Bone marrow (tissue), 2 donors: Measurements from ENCODE around the gene OTUD7B.
"Not testable (repeated sequence)": the region's sequence is repeated elsewhere in the genome, so short reads cannot be mapped to it uniquely, and the experiment has no call there.

Experiments
- DNase-seq, 2 donors: peaks; one replicate each; lab custom pipeline; 2025; lab: John Stamatoyannopoulos, UW

OTUD7B gene

DNA sequence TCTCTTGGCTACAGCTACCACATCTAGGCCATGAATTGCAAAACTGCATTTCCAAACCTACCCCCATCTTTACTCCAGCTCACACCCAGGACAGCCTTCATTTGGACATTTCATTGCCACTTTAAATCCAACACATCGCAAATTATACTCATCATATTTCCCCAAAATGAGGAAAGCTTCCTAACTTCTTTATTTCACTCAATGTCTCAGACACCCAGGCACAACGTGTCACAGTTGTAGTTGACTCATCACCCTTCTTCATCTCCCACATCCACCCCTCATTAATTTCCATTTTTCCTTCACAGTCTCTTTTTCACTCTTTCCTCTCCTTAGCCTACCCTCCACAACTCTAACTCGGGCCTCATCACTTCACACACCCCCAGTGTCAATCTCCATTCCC is 6.7 kb downstream of the OTUD7B start:
- no peak for DNase-seq

DNA sequence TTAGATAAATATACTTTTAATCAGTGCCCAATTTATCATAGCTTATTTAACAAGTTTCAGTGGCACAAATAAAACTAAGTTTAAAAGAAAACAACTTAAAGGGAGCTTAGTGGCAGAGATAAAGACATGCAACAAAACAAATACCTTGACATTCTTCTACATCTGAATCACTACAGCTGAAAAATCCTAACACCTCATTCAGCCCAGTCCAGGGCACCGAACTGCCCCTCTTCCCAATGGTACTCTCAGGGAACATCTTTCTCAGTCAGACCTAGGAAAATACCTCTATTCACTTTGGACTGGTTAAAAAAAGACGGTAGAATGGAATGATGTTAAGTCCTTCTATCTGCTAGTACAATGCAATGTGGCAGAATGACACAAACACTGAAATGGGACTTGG is 8.3 kb downstream of the OTUD7B start:
- DNase-seq, result no peak

- no peak for DNase-seq
Measured at GRCh38 chr1:150001415-150001814, 9.1 kb downstream of the OTUD7B start.

- peak in 1 of 2 donors; percentile 44 for DNase-seq
Measured at GRCh38 chr1:149997585-149998262, 12.8 kb downstream of the OTUD7B start.

DNA sequence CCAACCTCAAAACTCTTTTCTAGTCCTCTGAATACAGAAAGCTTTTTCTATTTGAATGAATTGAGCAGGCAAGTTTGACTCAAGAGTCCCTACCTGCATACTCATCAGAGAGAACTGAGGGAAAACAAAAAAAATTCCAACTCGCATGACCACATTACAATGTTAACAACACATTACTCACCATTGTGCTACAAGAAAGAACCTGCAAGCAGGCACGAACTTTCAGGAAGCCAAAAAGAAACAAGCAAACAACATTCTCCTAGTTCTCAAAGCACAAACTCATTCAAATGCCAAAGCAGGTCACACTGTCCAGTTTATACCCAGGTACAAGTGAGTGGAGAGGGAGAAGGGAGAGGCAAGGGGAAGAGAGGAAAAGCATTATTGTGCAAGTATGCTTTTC is 14.6 kb downstream of the OTUD7B start:
- DNase-seq, result no peak

- no peak for DNase-seq
Measured at GRCh38 chr1:149993764-149994163, 16.8 kb downstream of the OTUD7B start.

- DNase-seq, result no peak
Measured at GRCh38 chr1:149993181-149993580, 17.3 kb downstream of the OTUD7B start.

GRCh38 chr1:149987297-149987595 is 23.3 kb downstream of the OTUD7B start:
- DNase-seq, result no peak

DNA sequence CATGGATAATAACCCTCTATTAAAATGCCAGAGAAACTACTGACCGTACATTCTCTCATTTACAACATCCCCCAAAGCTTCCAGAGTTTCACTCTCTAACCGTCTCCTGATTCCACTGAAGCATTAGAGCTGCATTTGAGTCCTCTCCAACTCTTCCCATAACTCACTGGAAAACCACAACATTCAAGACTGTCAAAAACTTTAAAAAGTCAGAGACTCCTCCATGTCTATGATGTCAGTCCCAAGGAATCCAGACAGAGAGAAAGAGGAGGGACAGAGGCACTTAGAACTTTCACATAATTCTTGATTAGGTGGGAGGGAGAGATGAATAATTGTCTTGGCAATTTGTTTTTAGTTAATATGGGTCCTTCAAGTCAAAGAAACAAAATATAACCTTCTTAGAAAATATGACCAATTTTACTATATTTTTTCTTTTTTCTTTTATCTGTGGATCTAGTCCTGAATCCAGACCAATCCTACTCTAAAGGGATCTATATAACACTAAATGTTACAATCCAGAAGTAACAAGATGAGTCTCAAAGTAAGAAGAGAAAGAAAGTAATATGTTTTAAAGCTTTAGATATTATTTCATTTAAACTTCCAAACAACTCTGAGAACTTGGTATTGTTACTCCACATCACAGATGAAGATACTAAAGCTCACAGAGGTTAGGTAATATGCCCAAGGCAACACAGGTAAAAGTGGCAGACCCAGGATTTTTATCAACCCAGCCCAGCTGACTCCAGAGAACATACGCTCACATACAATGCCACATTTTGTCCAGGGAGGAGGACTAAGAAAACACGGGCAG is 23.8 kb downstream of the OTUD7B start:
- no peak for DNase-seq

DNA sequence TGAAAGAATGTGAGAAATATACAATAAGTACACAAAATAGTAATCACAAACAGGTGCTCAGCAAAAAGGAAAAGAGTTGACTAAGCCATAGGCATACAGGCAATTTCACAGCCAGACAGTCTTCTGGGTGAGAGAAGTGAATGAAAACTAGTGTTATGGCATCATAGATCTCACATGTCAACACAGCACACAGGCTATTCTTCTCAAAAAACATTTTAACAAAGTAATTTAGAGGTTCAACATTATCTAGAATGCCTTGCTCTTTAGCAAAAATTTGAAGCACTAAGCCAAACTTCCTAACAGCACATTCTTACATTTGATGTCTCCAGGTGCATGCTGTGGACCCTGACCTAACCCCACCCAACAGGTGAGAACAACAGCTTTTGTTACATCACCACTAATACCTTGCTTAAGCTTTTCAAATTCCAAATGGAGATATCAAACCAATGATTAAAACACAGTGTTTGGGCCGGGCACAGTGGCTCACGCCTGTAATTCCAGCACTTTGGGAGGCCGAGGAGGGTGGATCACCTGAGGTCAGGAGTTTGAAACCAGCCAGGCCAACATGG is 30.5 kb downstream of the OTUD7B start:
- DNase-seq, result no peak

GRCh38 chr1:149979245-149979971 is 31.1 kb downstream of the OTUD7B start:
- DNase-seq, result no peak

DNA sequence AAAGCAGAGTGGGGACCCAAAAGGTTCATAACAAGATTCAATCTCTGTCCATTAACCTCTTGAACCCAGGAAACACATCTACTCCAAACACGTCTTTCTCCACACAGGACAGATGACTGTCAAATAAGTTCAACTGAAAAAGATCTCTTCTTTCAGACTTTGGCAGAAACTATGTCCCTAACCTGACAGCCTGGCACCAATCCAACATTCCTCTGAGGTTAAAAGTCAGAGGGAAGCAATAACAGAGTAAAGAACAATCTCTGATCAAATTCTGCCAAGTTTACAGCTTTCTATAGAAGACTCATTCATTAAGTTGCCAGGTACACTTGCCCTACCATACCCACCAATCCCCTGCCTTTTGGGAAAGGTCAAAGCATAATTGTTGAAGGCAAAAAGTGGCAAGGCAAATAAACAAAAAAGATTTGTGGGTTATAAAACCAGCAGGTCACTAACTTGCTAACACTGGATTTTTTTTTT is 31.9 kb downstream of the OTUD7B start:
- no peak for DNase-seq

DNA sequence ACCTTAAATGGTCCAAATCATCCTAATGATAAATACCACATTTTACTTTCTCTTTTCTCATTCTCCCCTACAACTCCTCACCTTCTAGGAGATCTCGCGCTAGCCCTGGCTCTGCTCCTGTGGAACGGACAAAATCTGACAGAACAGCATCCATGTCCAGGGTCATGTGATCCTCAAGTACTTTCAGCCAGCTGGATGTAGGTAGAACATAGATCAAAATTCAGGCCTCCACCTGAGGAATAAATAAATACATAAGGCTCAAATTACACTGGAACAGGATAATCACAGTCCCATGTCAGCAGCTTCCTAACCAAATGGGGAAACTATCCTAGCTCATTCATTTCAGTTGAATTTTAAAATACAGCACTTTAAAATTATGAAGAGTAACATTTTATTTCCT is 33.2 kb downstream of the OTUD7B start:
- no peak for DNase-seq

DNA sequence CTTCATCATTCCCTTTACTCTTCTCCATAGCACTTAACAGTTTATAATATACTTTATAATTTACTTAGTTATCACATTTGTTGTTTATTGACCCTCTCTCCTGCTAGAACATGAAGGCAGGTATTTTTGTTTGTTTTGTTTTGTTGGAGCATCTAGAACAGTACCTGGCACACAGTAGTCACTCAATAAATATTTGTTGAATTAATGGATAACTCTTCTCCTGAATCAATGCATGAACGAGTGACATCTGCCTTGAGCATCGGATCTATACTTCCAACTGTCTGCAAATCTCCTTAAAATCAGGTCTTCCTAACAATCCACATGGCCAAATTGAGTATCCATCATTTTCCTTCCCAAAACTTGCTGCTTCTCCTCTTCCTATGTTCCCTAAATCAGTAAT is 38.0 kb downstream of the OTUD7B start:
- no peak for DNase-seq

DNA sequence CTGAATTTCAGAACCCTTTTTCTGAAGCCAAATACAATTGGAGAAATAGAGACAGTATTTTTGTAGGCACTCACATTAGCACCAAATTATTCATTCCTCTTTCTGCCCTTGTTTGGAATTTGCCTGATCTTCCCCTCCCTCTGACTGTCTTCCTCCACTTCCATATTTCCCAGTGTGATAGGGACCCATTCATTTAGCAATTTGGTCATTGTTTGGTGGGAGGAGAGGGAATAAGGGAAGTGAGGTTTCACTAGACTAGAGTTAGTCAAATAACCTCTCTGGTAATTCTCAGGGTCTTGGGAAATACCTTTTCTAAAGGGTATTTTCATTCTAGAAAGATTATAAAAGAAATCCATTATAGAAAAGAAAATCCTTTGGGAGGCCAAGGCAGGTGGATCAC is 42.9 kb downstream of the OTUD7B start:
- DNase-seq, result no peak

GRCh38 chr1:149967041-149967440 is 43.5 kb downstream of the OTUD7B start:
- no peak for DNase-seq

GRCh38 chr1:149966405-149966804 is 44.1 kb downstream of the OTUD7B start:
- no peak for DNase-seq

DNA sequence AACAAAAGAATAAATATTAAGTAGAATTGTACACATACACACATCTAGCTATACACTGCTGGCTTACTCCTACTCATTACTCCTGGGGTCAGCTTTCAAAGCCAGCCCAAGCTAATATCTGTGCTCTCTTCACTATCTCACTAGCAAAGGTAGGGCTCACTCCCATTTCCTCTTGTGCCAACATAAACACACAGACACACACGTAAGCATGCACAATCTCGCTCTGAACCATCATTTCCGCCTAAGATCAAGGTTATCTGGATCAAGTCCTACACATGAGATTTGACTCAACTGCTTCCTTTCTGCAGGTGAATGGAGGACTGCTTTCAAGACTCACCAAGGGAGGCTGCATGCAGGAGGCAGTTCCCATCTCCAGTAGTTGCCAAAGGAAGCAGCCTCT is 45.1 kb downstream of the OTUD7B start:
- no peak for DNase-seq

DNA sequence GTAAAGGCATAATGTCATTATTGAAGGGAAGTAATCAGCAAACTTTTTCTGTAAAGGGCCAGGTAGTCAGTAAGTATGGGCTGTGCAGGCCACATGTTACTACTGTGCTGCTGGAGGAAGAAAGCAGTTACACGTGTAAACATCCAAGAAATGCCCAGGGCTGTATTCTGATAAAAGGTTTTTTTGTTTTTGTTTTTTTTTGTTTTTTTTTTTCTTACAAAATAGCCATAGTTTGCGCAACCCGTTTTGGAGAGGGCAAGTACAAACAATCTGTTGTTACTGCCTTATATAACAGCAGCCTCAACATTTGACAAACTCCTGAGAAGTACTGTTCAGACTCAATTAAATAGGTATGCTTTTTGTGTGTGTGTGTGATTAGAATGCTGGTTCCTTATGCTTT is 47.2 kb downstream of the OTUD7B start:
- no peak for DNase-seq

DNA sequence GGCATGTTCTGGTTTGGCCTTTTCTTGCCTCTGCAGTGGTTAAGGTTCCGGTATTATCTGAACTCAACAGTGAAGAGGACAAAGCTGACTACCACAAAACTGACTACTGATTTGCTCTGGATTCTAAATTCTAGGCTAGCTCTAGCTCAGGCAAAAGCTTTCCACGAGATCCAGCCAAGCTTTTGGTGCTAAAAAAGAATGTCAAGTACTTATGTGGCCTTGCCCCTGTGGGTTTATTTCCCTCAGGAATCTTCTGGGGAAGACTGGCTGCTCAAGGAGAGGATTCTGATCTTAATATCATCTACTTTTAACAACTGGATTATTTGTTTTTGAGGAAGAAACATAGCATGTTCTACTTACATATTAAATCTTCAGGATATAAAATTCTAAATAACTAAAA is 47.8 kb downstream of the OTUD7B start:
- no peak for DNase-seq

- peak in 1 of 2 donors; percentile 72 for DNase-seq
Measured at GRCh38 chr1:149962039-149962647, 48.4 kb downstream of the OTUD7B start.

DNA sequence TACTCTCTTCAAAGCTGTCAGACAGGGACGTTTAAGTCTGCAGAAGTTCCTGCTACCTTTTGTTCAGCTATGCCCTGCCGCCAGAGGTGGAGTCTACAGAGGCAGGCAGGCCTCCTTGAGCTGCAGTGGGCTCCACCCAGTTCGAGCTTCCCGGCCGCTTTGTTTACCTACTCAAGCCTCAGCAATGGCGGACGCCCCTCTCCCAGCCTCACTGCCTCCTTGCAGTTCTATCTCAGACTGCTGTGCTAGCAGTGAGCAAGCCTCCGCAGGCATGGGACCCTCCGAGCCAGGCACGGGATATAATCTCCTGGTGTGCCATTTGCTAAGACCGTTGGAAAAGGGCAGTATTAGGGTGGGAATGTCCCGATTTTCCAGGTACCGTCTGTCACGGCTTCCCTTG is 53.0 kb downstream of the OTUD7B start:
- not testable (repeated sequence) for DNase-seq
